ENCODE results near the gene GNG7.
A peak's percentile ranks its signal among the peaks of the same experiment; 100 is the strongest.

The GNG7 gene

DNA sequence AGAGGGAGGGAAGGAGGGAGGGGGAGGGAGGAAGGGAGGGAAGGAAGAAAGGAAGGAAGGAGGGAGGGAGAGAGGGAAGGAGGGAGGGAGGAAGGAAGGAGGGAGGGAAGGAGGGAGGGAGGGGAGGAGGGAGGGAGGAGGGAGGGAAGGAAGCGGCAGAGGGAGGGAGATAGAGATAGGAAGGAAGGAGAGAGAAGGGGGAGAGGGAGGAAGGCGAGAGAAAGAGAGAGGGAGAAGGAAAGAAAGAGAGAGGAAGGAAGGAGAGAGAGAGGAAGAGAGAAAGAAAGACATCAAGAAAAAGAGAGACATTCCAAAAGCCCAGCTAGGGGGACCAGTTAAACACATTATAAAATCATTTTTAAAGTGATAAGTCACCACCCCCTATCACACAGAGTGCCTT lies 62.5 kb downstream of the GNG7 start:
- no peak overlapping the region for H3K27ac ChIP-seq
- no peak for TF ChIP-seq FOXP2 (optimal IDR thresholded peaks at IDR 0.05; ENCODE audit: control extremely low read depth, extremely low read length, insufficient read depth)
- H3K4me3 ChIP-seq = no peak overlapping the region
- no peaks in the 10 kb centered on the region for H3K36me3 ChIP-seq (ENCODE audit: insufficient read depth, low read length)
- no peaks in the 10 kb centered on the region for H3K9me3 ChIP-seq (ENCODE audit: low read depth, low read length)
- no peak overlapping the region for H3K9ac ChIP-seq (ENCODE audit: insufficient read length)
- DNase-seq (ENCODE audit: low read depth, low spot score) = no peak

DNA sequence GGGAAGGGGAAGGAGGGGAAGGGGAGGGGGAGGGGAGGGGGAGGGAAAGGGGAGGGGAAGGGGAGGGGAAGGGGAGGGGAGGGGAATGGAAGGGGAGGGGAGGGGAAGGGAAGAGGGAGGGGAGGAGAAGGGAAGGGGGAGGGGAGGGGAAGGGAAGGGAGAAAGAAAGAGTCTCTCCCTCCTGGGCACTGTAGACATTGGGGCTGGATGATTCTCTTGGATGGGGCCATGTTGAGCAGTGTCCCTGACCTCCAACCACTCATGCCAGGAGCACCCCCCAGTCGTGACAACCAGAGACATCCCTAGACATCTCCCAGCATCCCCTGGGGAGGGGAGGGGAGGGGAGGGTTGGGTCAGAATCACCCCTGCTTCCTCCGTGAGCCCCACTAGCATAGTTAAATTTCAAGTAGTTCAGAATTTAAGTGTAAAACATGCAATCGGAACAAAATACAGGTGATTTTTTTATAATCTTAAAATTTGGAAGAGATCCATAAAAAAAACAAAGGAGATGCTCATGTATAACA lies 64.0 kb downstream of the GNG7 start:
- DNase-seq (ENCODE audit: low read depth, low spot score) = no peak

DNA sequence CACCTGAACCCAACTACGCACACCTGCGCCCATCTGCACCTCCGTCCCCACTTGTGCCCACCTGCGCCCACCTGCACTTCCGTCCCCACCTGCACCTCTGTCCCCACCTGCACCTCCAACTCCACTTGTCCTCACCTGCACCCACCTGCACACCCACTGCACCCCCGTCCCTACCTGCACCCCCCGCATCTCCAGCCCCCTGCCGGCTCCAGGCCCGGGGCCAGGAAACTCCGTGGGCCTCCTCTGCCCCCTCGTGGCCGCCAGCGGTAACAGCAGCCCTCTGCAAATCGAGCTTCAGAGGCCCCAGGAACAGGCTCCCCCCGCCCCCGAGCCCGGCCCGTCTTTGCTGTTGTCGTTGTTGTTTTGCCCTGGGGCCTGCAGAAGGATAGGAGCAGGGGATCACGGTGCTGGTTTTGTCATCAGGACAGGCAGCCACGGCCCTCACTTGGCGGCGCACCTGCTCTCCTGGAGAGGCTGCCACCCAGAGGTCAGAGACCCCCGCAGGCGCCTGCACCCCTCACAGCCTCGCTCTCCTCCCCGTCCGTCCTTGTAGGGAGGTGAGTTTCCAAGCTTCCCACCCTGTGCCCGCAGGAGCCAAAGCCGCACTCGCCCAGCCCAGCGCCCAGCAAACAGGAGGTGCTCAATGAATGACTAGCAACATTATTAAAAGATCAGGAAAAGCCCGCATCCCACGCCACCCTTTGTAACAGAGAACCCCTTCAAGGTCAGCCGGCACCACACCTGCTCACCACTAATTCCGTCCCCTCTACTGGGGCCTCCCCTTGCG lies 65.4 kb downstream of the GNG7 start:
- Histone ChIP-seq H3K9me3 (ENCODE audit: low read depth, low read length) (no peaks in the 10 kb centered on the region), H3K9ac (ENCODE audit: insufficient read length) (no peak overlapping the region), H3K36me3 (ENCODE audit: insufficient read depth, low read length) (no peaks in the 10 kb centered on the region), H3K27ac (no peak overlapping the region), H3K4me3 (peak overlapping the region; percentile 38)
- no peak for DNase-seq (ENCODE audit: low read depth, low spot score)
- TF ChIP-seq EZH2 (IDR thresholded peaks at IDR 0.05) (no peak), POLR2AphosphoS5 (IDR thresholded peaks at IDR 0.05; ENCODE audit: borderline replicate concordance, low read depth, low read length) (no peak), FOXP2 (optimal IDR thresholded peaks at IDR 0.05; ENCODE audit: control extremely low read depth, extremely low read length, insufficient read depth) (no peak)

More for the DNA sequence above, 64.0 kb downstream of the GNG7 start:
- no peaks in the 10 kb centered on the region for H3K9me3 ChIP-seq (ENCODE audit: low read depth, low read length)
- TF ChIP-seq POLR2AphosphoS5 (IDR thresholded peaks at IDR 0.05; ENCODE audit: borderline replicate concordance, low read depth, low read length) (no peak), FOXP2 (optimal IDR thresholded peaks at IDR 0.05; ENCODE audit: control extremely low read depth, extremely low read length, insufficient read depth) (no peak), EZH2 (IDR thresholded peaks at IDR 0.05) (no peak)
- no peak overlapping the region for H3K4me3 ChIP-seq
- H3K27ac ChIP-seq = no peak overlapping the region
- H3K9ac ChIP-seq (ENCODE audit: insufficient read length) = no peak overlapping the region
- H3K36me3 ChIP-seq (ENCODE audit: insufficient read depth, low read length) = no peaks in the 10 kb centered on the region

DNA sequence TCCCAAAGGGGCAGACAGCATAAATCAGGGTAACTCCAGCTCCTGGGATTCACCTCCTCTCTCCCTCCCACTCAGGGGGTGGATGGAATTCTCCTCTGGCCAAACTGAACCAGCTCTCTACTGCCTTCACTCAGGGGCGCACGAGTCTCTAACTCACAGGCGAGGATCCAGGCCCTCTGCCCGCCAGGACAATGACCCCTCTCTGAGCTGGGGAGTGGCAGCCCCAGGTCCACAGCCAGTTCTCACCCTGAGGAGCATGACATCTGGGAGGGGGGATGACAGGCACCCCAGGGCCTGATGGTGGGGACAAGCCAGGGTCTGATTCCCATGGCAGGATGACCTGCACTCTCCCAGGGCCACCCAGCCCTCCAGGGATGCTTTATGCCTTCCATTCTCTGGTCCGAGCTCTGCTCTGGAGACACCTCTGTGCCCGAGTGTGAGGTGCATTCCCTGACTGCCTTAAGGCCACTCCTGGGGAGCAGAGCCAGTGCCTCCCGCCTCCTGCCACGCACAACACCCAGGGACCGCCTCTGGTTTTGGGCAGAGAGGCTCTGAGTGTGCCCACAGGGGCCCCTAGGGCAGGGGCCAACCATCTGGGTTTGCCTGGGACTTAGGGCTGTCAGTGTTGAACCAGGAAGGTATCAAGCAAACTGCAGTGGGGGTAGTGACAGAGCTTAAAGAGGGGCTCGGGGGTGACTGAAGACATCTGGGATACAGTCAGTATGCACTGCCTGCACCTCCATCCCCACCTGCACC lies 66.2 kb downstream of the GNG7 start:
- no peak overlapping the region for H3K4me3 ChIP-seq
- TF ChIP-seq POLR2AphosphoS5 (IDR thresholded peaks at IDR 0.05; ENCODE audit: borderline replicate concordance, low read depth, low read length) = no peak
- no peak for TF ChIP-seq EZH2 (IDR thresholded peaks at IDR 0.05)
- no peak for TF ChIP-seq FOXP2 (optimal IDR thresholded peaks at IDR 0.05; ENCODE audit: control extremely low read depth, extremely low read length, insufficient read depth)
- no peak overlapping the region for H3K27ac ChIP-seq
- no peak for DNase-seq (ENCODE audit: low read depth, low spot score)
- no peak overlapping the region for H3K9ac ChIP-seq (ENCODE audit: insufficient read length)
- no peaks in the 10 kb centered on the region for H3K36me3 ChIP-seq (ENCODE audit: insufficient read depth, low read length)
- no peaks in the 10 kb centered on the region for H3K9me3 ChIP-seq (ENCODE audit: low read depth, low read length)

DNA sequence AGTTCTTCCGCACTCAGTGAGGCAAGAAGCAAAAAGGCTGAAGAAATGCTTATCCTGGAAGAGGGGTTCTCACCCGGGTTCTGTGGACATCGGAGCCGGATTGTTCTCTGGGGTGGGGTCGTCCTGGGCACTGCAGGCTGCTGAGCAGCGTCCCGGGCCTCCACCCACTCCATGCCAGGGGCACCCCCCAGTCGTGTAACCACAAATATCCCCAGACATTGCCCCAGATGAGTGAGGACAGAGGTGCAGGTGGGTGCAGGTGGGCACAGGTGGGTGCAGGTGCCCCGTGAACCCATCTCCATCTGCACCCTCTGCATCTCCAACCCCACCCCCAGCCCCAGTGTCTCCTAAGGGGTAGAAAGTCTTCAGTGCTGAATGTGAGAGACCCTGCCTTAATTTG lies 67.5 kb downstream of the GNG7 start:
- TF ChIP-seq EZH2 (IDR thresholded peaks at IDR 0.05) (no peak), POLR2AphosphoS5 (IDR thresholded peaks at IDR 0.05; ENCODE audit: borderline replicate concordance, low read depth, low read length) (no peak), FOXP2 (optimal IDR thresholded peaks at IDR 0.05; ENCODE audit: control extremely low read depth, extremely low read length, insufficient read depth) (no peak)

DNA sequence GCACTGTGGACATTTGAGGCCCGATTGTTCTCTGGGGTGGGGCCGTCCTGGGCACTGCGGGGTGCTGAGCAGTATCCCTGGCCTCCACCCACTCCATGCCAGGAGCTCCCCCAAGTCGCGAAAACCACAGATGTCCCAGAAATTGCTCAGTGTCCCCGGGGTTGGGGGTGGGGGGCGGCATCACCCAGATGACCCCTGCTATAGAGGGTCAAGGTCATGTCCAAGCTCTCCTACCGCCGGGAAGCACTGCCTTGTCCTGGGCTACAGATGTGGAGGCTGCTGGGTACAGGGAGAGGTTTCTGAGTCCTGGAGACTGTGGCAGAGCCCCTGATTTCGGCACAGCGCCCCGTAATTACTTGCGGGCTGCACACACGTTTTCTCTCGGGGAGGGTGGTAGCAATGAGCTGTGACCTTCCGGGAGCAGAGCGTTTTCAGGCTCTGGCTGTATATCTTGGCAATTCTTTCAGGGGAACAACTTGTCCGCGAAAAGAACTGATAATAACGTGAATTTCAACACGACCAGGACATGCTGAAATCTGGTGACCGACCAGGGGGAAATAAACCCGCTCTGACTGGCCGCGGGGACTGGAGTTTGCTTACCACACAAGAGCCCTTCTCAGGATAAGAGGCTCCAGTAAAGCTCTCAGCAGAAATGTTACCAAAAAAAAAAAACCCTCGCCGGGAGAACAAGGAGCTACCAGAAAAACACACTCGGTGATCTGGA lies 68.1 kb downstream of the GNG7 start:
- DNase-seq (ENCODE audit: low read depth, low spot score) = no peak
- no peaks in the 10 kb centered on the region for H3K9me3 ChIP-seq (ENCODE audit: low read depth, low read length)
- H3K4me3 ChIP-seq = no peak overlapping the region
- TF ChIP-seq EZH2 (IDR thresholded peaks at IDR 0.05) (no peak), FOXP2 (optimal IDR thresholded peaks at IDR 0.05; ENCODE audit: control extremely low read depth, extremely low read length, insufficient read depth) (no peak), POLR2AphosphoS5 (IDR thresholded peaks at IDR 0.05; ENCODE audit: borderline replicate concordance, low read depth, low read length) (no peak)
- H3K27ac ChIP-seq = no peak overlapping the region
- H3K36me3 ChIP-seq (ENCODE audit: insufficient read depth, low read length) = no peaks in the 10 kb centered on the region
- H3K9ac ChIP-seq (ENCODE audit: insufficient read length) = no peak overlapping the region

More for the DNA sequence above, 67.5 kb downstream of the GNG7 start:
- no peak overlapping the region for H3K4me3 ChIP-seq
- H3K36me3 ChIP-seq (ENCODE audit: insufficient read depth, low read length) = no peaks in the 10 kb centered on the region
- H3K9ac ChIP-seq (ENCODE audit: insufficient read length) = no peak overlapping the region
- no peak for DNase-seq (ENCODE audit: low read depth, low spot score)
- no peak overlapping the region for H3K27ac ChIP-seq
- H3K9me3 ChIP-seq (ENCODE audit: low read depth, low read length) = no peaks in the 10 kb centered on the region

DNA sequence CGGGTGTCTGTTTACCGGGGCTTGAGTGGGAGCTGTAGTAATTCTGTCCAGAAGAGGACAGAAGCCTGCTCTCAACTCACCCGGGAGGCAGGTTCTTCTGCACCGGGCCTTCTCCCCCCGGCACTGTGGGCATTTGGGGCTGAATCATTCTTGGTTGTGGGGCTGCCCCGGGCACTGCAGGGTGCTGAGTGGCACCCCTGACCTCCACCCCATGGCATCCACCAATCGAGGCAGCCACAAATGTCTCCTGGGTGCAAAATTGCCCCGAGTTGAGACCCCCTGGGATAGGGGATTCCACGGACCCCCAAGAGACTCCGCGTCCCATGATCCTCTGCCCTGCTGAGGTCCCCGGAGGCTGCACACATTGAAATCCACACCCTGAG lies 68.8 kb downstream of the GNG7 start:
- H3K9me3 ChIP-seq (ENCODE audit: low read depth, low read length) = no peaks in the 10 kb centered on the region
- H3K27ac ChIP-seq = no peak overlapping the region
- DNase-seq (ENCODE audit: low read depth, low spot score) = no peak
- no peak overlapping the region for H3K9ac ChIP-seq (ENCODE audit: insufficient read length)
- no peaks in the 10 kb centered on the region for H3K36me3 ChIP-seq (ENCODE audit: insufficient read depth, low read length)
- no peak overlapping the region for H3K4me3 ChIP-seq
- TF ChIP-seq FOXP2 (optimal IDR thresholded peaks at IDR 0.05; ENCODE audit: control extremely low read depth, extremely low read length, insufficient read depth) = no peak
- TF ChIP-seq POLR2AphosphoS5 (IDR thresholded peaks at IDR 0.05; ENCODE audit: borderline replicate concordance, low read depth, low read length) = no peak
- no peak for TF ChIP-seq EZH2 (IDR thresholded peaks at IDR 0.05)

DNA sequence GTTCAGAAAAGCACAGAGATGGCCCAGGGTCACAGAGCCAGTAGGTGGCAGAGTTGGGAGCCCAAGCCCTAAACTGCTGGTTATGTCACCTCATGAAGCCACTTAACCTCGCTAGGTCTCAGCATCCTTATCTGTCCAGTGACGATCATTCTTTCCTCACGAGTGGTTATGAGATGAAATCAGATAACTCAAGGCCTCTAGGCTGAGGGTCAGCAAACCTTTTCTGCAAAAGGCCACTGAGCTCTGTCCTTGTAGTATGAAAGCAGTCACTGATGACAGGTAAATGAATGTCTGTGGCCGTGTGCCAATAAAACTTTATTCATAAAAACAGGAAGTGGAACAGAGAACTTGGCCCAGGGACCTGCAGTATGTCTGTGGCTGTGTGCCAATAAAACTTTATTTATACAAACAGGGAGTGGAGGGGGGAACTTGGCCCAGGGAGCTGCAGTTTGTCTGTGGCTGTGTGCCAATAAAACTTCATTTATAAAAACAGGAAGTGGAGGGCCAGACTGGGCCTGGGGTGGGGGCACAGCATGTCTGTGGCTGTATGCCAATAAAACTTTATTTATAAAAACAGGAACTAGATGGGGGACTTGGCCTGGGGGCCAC lies 71.2 kb downstream of the GNG7 start:
- Histone ChIP-seq H3K36me3 (ENCODE audit: insufficient read depth, low read length) (no peaks in the 10 kb centered on the region), H3K27ac (no peak overlapping the region), H3K9me3 (ENCODE audit: low read depth, low read length) (no peaks in the 10 kb centered on the region), H3K9ac (ENCODE audit: insufficient read length) (no peak overlapping the region), H3K4me3 (no peak overlapping the region)
- TF ChIP-seq FOXP2 (optimal IDR thresholded peaks at IDR 0.05; ENCODE audit: control extremely low read depth, extremely low read length, insufficient read depth) (no peak), EZH2 (IDR thresholded peaks at IDR 0.05) (no peak), POLR2AphosphoS5 (IDR thresholded peaks at IDR 0.05; ENCODE audit: borderline replicate concordance, low read depth, low read length) (no peak)
- no peak for DNase-seq (ENCODE audit: low read depth, low spot score)
